GM23338 (cell line): ENCODE results near the gene CXCL12.

Experiments
- CREB1 ChIP-seq: fragments of 250-450 bp; sonication (Bioruptor Pico); IDR thresholded peaks from 2 replicates; pipeline ENCODE4 v1.5.0; 2020; ENCODE audit warnings: low read depth, mild to moderate bottlenecking, moderate library complexity
- CTCF ChIP-seq, 2 experiments: fragments of 200-600 bp in 1 of 2; sonication (generic) in 1 of 2; conservative IDR thresholded peaks; 2 replicates each; pipeline versions ENCODE4 v1.5.1 to v1.6.1; 2016 to 2017; ENCODE audit warnings: antibody characterized with exemption in 2 of 2, low read depth in 2 of 2, mild to moderate bottlenecking in 2 of 2, moderate library complexity in 1 of 2
- EZH2 ChIP-seq: fragments of 200-600 bp; sonication (generic); IDR thresholded peaks from one replicate; pipeline ENCODE4 v1.8.0; 2017; ENCODE audit warnings: antibody characterized with exemption, mild to moderate bottlenecking, low read depth; ENCODE audit not compliant: unreplicated experiment
- EZH2phosphoT487 ChIP-seq: fragments of 200-600 bp; sonication (generic); IDR thresholded peaks from one replicate; pipeline ENCODE4 v1.8.1; 2018; ENCODE audit warnings: antibody characterized with exemption; ENCODE audit not compliant: unreplicated experiment
- JUNB ChIP-seq: IDR thresholded peaks from one replicate; pipeline ENCODE4 v1.6.1; 2016; ENCODE audit warnings: antibody characterized with exemption; ENCODE audit not compliant: unreplicated experiment
- NANOG ChIP-seq: IDR thresholded peaks from 2 replicates; pipeline ENCODE4 v1.6.1; 2016; ENCODE audit warnings: antibody characterized with exemption, borderline replicate concordance
- STAT1 ChIP-seq: IDR thresholded peaks from one replicate; pipeline ENCODE4 v1.6.1; 2016; ENCODE audit warnings: antibody characterized with exemption; ENCODE audit not compliant: unreplicated experiment
- ZNF114 ChIP-seq: fragments of 250-450 bp; sonication (Bioruptor Pico); IDR thresholded peaks from 2 replicates; pipeline ENCODE4 v1.5.0; 2020; ENCODE audit warnings: mild to moderate bottlenecking, moderate library complexity
- ZNF462 ChIP-seq: fragments of 250-450 bp; sonication (Bioruptor Pico); IDR thresholded peaks from 2 replicates; pipeline ENCODE4 v1.5.0; 2020; ENCODE audit warnings: mild to moderate bottlenecking, moderate library complexity
- TF ChIP-seq, protein P1 (sequence below): IDR thresholded peaks from one replicate; pipeline ENCODE4 v1.6.1; 2018; ENCODE audit warnings: antibody characterized with exemption; ENCODE audit not compliant: unreplicated experiment

DNA sequence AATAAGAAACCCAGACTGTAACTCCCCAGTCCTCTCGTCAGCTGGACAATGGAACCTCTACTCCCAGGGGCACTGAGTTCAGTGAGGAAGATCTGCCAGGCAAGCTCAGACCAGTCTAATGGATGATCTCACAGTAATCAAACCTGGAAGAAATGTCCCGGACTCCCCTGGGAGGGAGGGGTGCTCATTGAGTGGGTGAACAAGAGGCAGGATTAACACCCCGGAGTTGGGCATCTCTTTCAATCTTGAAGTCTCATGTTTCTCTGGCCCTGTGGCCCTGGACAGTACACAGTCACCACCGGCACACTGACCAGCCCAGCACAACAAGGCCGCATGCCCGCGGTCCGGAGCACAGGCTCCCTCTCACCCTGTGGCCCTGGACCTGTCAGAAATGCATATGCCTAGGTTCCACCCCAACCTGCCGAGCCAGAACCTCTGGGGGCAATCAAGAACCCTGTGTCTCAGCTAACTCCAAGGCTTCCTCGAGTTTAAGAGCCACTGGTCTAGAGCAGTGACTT, 27.8 kb downstream of the CXCL12 start:
- TF ChIP-seq CTCF (conservative IDR thresholded peaks at IDR 0.05; ENCODE audit: low read depth in 2 of 2) (no peak), EZH2 (no peak), CREB1 (no peak), ZNF462 (CRISPR knock-in tag) (no peak), EZH2phosphoT487 (no peak), ZNF114 (no peak), NANOG (no peak), STAT1 (no peak), JUNB (no peak)
- TF ChIP-seq, protein P1, sequence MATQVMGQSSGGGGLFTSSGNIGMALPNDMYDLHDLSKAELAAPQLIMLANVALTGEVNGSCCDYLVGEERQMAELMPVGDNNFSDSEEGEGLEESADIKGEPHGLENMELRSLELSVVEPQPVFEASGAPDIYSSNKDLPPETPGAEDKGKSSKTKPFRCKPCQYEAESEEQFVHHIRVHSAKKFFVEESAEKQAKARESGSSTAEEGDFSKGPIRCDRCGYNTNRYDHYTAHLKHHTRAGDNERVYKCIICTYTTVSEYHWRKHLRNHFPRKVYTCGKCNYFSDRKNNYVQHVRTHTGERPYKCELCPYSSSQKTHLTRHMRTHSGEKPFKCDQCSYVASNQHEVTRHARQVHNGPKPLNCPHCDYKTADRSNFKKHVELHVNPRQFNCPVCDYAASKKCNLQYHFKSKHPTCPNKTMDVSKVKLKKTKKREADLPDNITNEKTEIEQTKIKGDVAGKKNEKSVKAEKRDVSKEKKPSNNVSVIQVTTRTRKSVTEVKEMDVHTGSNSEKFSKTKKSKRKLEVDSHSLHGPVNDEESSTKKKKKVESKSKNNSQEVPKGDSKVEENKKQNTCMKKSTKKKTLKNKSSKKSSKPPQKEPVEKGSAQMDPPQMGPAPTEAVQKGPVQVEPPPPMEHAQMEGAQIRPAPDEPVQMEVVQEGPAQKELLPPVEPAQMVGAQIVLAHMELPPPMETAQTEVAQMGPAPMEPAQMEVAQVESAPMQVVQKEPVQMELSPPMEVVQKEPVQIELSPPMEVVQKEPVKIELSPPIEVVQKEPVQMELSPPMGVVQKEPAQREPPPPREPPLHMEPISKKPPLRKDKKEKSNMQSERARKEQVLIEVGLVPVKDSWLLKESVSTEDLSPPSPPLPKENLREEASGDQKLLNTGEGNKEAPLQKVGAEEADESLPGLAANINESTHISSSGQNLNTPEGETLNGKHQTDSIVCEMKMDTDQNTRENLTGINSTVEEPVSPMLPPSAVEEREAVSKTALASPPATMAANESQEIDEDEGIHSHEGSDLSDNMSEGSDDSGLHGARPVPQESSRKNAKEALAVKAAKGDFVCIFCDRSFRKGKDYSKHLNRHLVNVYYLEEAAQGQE, result no peak
